Putamen (tissue), 1 donor: ENCODE data around the gene SMAP2.
"Not testable (repeated sequence)": the region's sequence is repeated elsewhere in the genome, so short reads cannot be mapped to it uniquely, and the experiment has no call there.

ENCODE experiments used
- DNase-seq: peaks from one replicate; pipeline ENCODE4 v3.0.0-alpha.2; 2016; ENCODE audit warnings: low spot score

The SMAP2 gene

GRCh38 chr1:40372658-40373322, 737 bp upstream of the SMAP2 start:
- DNase-seq = no peak

- DNase-seq = no peak
Measured at GRCh38 chr1:40377512-40377911, 4.0 kb downstream of the SMAP2 start.

GRCh38 chr1:40379785-40380452, 6.4 kb downstream of the SMAP2 start:
- DNase-seq = no peak

- DNase-seq = no peak
Measured at GRCh38 chr1:40380817-40381216, 7.3 kb downstream of the SMAP2 start.

GRCh38 chr1:40381268-40382107, 8.0 kb downstream of the SMAP2 start:
- no peak for DNase-seq

- DNase-seq = no peak
Measured at GRCh38 chr1:40382108-40382460, 8.6 kb downstream of the SMAP2 start.

GRCh38 chr1:40382601-40383000, 9.1 kb downstream of the SMAP2 start:
- no peak for DNase-seq

GRCh38 chr1:40383095-40383487, 9.6 kb downstream of the SMAP2 start:
- no peak for DNase-seq

GRCh38 chr1:40383488-40384412, 10.2 kb downstream of the SMAP2 start:
- no peak for DNase-seq

- no peak for DNase-seq
Measured at GRCh38 chr1:40384413-40384762, 10.9 kb downstream of the SMAP2 start.

- no peak for DNase-seq
Measured at GRCh38 chr1:40384887-40385286, 11.4 kb downstream of the SMAP2 start.

- DNase-seq = no peak
Measured at GRCh38 chr1:40385437-40386358, 12.2 kb downstream of the SMAP2 start.

- no peak for DNase-seq
Measured at GRCh38 chr1:40386359-40386723, 12.8 kb downstream of the SMAP2 start.

- no peak for DNase-seq
Measured at GRCh38 chr1:40386796-40387195, 13.3 kb downstream of the SMAP2 start.

GRCh38 chr1:40387381-40388306, 14.1 kb downstream of the SMAP2 start:
- DNase-seq = not testable (repeated sequence)

- not testable (repeated sequence) for DNase-seq
Measured at GRCh38 chr1:40388456-40389321, 15.2 kb downstream of the SMAP2 start.

GRCh38 chr1:40389322-40389803, 15.8 kb downstream of the SMAP2 start:
- DNase-seq = no peak

GRCh38 chr1:40389871-40390560, 16.5 kb downstream of the SMAP2 start:
- no peak for DNase-seq
